HG02678 (cell line): ENCODE results near the gene CSHL1.
"Not testable (repeated sequence)": the region's sequence is repeated elsewhere in the genome, so short reads cannot be mapped to it uniquely, and the experiment has no call there.

Experiments used
- ATAC-seq: cut with Tn5 transposase; IDR thresholded peaks from one replicate; pipeline ENCODE4 v1.9.1; 2021; ENCODE audit warnings: mild to moderate bottlenecking, moderate library complexity; ENCODE audit not compliant: unreplicated experiment

CSHL1 gene

DNA sequence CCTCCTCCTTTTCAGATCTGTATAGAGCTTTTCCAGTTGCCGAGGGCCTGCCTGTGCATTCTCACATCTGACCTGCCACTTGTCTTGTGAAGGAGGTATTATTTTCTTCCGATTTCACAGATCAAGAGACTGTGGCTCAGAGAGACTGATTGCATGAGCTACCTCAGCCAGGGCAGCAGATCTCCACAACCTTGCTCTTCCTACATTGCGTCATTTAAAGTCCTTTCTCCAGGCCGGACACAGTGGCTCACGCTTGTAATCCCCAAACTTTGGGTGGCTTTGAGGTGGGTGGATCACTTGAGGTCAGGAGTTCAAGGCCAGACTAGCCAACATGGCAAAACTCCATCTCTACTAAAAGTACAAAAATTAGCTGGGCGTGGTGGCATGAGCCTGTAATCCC, 9.0 kb upstream of the CSHL1 start:
- not testable (repeated sequence) for ATAC-seq

DNA sequence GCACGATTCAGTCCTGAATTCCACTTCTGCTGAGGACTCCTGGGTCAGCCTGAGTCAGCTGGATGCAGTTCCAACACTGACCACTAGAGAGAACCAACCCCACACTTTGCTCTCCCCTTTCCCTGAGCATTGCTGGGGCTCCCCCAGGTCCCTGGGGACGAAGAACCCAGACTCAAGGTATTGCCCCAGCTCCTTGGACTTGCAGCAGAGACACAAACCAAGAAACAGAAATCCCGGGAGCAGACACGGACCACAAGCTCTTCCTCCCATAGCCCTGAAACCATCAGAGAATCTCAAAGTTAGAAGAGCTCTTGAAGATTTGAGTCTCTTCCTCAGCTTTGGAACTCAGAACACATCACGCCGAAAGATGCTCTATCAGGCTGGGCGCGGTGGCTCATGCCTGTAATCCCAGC, 8.3 kb upstream of the CSHL1 start:
- ATAC-seq, result peak; percentile 61

DNA sequence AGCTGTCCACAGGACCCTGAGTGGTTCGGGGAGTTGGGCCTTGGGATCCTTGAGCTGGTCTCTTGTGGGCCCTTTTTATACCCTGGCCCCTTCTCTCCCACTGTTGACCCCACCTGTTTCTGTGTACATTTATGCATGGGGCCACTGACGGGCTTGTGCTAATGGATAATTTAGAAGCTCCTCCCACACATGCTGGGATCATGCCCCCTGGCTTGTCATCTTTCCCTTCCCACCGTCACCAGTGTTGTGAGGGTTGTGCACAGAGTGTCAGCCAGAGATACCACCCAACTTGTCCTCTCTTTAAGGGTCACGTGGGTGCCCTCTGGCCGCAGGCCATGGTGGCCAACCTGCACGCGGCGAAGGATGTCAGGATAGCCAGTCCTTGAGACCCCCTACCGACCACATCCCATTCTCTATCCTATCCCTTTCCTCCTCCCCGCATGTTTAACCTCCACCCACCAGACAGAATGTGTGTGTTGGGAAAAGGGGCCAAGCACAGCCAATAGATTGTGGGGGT, 7.8 kb upstream of the CSHL1 start, which contains the start of gene GH1:
Gene GH1 (minus strand): TSS at position 51 of the 517 bp plus-strand sequence. CDS start 63 bp downstream, outside the sequence.
- not testable (repeated sequence) for ATAC-seq

DNA sequence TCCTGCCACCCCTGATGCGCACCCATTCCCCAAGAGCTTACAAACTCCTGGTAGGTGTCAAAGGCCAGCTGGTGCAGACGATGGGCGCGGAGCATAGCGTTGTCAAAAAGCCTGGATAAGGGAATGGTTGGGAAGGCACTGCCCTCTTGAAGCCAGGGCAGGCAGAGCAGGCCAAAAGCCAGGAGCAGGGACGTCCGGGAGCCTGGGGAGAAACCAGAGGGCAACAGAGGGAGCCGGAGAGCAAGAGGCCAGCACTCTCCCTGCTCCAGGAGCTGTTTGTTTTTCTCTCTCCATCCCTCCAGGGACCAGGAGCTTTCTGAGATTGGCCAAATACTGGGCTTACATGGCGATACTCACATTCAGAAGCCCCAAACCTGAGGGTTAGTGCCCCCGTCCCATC, 7.2 kb upstream of the CSHL1 start:
- no peak for ATAC-seq

DNA sequence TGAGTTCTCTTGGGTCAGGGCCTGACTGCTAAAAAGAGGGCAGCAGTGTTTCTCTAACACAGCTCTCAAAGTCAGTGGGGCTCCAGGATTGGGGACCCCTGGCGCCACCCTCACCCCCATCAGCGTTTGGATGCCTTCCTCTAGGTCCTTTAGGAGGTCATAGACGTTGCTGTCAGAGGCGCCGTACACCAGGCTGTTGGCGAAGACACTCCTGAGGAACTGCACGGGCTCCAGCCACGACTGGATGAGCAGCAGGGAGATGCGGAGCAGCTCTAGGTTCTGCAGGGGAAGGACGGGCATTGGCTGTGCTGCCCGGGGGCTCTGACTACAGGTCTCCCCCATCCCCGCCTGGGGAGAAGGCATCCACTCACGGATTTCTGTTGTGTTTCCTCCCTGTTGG, 6.6 kb upstream of the CSHL1 start:
- ATAC-seq, result no peak

DNA sequence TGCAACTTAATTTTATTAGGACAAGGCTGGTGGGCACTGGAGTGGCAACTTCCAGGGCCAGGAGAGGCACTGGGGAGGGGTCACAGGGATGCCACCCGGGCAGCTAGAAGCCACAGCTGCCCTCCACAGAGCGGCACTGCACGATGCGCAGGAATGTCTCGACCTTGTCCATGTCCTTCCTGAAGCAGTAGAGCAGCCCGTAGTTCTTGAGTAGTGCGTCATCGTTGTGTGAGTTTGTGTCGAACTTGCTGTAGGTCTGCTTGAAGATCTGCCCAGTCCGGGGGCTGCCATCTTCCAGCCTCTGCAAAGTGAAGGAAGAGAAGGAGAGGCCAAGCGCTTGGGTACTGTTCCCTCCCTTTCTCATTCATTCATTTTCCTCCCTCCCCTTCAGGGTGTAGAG, 6.1 kb upstream of the CSHL1 start:
- ATAC-seq, result not testable (repeated sequence)

DNA sequence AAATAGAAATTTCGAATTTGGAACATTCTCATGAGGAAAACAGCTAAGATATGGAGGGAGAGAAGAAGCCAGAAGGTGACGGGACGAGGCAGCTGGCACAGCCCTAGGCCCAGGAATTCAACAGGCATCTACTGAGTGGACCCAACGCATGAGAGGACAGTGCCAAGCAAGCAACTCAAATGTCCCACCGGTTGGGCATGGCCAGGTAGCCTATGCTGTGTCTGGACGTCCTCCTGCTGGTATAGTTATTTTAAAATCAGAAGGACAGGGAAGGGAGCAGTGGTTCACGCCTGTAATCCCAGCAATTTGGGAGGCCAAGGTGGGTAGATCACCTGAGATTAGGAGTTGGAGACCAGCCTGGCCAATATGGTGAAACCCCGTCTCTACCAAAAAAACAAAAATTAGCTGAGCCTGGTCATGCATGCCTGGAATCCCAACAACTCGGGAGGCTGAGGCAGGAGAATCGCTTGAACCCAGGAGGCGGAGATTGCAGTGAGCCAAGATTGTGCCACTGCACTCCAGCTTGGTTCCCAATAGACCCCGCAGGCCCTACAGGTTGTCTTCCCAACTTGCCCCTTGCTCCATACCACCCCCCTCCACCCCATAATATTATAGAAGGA, 5.6 kb upstream of the CSHL1 start:
- ATAC-seq, result no peak

DNA sequence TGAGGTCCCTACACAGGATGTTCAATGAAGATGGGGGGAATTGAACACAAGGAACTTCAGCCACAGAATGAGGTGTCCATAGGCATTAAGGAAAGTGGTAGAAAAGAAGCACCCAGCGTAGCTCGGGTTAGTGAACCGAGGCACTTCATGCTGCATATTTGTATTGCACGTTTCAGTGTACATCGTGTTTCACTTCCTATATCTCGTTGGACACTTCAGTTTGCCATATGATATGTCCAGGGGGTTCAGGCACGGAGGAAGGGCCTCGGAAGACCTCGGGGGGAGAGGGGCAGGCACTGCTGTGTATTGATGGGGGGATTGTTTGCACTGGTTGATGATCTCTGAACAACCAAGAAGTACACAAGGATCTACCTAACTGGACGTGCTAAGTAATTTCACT, 4.7 kb upstream of the CSHL1 start:
- ATAC-seq, result peak; percentile 49

DNA sequence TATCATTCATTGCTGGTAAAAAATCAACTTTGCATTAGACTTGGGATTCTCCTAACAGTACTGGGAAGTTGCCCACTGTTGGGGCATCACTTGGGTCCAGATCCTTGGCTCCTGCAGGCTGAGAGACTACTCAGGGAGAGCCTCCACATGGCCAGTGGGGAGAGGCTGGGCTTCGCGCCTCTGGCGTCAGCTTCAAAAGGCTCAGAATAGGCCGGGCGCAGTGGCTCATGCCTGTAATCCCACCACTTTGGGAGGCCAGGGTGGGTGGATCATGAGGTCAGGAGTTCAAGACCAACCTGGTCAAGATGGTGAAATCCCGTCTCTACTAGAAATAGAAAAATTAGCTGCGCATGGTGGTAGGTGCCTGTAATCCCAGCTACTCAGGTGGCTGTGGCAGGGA, 3.4 kb upstream of the CSHL1 start:
- ATAC-seq, result no peak

DNA sequence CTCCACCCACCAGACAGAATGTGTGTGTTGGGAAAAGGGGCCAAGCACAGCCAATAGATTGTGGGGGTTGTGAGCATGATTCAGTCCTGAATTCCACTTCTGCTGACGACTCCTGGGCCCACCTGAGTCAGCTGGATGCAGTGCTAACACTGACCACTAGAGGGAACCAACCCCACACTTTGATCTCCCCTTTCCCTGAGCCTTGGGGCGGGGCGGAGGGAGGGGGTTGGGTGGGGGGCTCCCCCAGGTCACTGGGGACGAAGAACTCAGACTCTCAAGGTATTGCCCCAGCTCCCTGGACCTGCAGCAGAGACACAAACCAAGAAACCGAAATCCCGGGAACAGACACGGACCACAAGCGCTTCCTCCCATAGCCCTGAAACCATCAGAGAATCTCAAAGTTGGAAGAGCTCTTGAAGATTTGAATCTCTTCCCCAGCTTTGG, 621 bp upstream of the CSHL1 start:
- no peak for ATAC-seq

DNA sequence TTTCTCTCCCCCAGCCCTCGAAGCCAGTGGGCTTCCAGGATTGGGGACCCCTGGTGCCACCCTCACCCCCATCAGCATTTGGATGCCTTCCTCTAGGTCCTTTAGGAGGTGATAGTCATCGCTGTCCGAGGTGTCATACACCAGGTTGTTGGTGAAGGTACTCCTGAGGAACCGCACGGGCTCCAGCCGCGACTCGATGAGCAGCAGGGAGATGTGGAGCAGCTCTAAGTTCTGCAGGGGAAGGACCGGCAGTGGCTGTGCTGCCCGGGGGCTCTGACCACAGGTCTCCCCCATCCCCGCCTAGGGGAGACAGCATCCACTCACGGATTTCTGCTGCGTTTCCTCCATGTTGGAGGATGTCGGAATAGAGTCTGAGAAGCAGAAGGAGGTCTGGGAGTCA, 962 bp downstream of the CSHL1 start:
- ATAC-seq, result no peak

DNA sequence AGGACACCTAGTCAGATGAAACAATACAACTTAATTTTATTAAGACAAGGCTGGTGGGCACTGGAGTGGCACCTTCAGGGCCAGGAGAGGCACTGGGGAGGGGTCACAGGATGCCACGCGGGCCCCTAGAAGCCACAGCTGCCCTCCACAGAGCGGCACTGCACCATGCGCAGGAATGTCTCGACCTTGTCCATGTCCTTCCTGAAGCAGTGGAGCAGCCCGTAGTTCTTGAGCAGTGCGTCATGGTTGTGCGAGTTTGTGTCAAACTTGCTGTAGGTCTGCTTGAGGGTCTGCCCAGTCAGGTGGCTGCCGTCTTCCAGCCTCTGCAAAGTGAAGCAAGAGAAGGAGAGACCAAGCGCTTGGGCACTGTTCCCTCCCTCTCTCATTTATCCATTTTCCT, 1.5 kb downstream of the CSHL1 start:
- ATAC-seq, result not testable (repeated sequence)

DNA sequence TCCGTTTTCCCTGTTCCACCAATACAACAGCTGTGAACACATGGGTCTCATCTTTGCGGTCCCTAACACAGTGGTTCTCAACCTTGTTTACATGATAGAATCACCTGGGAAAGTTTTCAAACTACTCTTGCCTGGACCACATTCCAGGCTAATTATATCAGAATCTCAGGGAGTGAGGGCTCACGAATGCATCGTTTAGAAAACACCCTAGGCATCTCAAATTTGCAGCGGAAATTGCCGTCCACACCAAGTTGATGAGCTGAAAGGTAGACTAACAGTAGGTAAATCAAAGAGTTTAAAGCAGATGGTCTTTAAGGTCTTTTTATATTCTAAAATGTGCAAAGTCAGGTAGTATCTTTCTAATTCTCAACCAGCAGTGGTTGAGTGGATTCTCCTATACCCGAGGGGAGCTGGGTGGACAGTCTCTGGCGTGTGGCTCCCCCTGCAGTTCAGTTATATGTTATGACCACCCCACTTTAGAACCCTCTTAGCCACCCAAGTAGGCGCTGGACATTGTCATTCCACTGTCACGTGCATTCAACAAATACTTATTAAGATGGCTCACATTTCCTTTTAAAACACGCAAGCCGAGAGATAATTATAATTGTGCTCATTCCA, 3.8 kb downstream of the CSHL1 start:
- not testable (repeated sequence) for ATAC-seq

DNA sequence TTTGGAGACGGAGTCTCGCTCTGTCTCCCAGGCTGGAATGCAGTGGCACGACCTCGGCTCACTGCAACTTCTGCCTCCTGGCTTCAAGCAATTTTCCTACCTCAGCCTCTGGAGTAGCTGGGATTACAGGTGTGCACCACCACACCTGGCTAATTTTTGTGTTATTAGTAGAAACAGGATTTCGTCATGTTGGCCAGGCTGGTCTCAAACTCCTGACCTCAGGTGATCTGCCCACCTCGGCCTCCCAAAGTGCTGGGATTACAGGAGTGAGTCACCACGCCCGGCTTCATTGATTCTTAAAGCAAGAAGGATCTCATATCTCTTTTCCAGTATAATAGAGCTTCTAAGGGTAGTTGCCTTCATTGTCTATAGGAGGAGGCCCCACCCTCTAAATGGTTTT, 6.3 kb downstream of the CSHL1 start:
- ATAC-seq, result not testable (repeated sequence)

DNA sequence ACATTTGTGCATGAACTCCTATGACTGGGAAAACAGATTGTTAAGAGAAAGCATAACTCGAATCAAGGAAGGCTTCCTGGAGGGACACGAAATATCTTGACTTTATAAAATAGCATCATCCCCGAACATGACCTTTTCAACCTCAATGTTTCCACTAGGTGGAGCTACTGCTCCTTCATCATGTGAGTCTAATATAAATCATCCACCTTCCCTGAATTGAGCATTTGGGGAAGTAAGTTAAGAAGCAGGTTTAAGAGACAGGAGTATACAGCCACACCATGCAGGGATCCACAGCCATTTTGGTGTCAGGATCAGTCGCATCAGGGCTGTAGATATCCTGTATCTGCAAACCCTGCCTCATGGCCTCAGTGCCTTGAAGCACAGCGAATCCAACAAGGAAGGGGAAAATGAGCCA, 7.3 kb downstream of the CSHL1 start:
- ATAC-seq, result not testable (repeated sequence)

DNA sequence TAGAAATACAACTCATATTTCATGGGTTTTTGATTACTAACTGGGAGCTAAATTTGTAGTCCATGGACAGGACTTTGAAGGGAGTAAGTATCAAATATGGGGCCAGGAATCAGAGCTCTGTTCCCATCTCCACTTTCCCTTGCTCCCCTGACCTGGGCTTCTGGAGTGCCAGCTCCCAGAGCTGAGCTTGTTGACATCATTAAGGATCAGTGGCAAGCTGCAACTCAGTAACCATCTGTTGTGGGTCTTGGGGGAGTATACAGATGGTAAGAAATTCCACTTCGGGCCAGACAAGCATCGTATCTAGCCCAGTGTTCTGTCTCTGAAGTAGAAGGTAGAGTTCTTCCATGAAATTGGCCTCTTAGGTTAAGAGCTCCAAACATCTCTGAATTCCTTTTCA, 9.1 kb downstream of the CSHL1 start:
- not testable (repeated sequence) for ATAC-seq

DNA sequence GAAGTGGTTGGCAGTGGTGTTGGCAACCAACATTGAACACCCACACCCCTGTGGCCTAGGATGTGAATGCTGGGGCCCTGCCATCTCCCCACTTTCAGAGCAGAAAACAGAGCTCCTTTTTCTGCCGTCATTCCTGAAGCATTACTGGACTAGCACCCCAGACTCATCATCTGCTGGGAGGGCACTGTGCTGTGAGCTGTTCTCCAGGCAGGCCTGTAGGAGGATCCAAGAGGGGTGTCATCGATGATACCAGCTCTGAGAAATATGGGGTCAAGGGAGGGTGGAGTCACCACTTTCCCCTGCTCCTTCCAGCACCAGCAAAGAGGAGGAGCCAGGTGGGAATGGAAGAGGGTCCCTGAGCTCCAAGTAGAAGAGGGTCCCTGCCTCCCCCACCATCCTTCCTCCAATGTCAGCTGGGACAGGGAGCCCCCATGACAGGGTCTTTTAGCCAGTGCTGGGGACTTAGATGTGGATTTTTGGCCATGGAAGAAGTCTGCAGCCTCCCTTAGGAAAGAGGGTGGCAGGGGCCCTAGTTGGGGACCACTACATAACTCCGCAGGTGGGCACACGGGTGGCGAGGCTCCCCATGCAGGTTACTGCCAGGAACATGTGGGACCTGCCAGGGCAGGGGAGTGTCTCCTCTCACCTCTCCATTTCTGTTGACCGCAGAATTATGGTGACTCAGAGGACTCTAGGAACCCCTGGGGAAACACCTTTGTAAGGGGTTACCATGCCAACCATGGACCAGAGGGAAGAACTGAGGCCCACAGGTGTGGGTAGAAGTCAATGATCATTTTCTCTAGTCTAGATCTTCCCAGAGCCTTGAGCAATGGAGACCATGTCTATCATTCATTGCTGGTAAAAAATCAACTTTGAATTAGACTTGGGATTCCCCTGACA, 11.9 kb downstream of the CSHL1 start:
- ATAC-seq, result not testable (repeated sequence)

DNA sequence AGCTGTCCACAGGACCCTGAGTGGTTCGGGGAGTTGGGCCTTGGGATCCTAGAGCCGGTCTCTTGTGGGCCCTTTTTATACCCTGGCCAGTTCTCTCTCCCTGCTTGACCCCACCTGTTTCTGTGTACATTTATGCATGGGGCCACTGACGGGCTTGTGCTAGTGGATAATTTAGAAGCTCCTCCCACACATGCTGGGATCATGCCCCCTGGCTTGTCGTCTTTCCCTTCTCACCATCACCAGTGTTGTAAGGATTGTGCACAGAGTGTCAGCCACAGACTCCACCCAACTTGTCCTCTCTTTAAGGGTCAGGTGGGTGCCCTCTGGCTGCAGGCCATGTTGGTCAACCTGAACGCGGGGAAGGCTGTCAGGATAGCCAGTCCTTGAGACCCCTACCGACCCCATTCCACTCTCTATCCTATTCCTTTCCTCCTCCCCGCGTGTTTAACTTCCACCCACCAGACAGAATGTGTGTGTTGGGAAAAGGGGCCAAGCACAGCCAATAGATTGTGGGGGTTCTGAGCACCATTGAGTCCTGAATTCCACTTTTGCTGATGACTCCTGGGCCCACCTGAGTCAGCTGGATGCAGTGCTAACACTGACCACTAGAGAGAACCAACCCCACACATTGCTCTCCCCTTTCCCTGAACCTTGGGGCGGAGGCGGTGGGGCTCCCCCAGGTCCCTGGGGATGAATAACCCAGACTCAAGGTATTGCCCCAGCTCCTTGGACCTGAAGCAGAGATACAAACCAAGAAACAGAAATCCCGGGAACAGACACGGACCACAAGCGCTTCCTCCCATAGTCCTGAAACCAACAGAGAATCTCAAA, 14.3 kb downstream of the CSHL1 start, which contains the start of gene CSH1:
Gene CSH1 (minus strand): TSS at position 51 of the 831 bp plus-strand sequence. CDS start 63 bp downstream, outside the sequence.
- ATAC-seq, result not testable (repeated sequence)

DNA sequence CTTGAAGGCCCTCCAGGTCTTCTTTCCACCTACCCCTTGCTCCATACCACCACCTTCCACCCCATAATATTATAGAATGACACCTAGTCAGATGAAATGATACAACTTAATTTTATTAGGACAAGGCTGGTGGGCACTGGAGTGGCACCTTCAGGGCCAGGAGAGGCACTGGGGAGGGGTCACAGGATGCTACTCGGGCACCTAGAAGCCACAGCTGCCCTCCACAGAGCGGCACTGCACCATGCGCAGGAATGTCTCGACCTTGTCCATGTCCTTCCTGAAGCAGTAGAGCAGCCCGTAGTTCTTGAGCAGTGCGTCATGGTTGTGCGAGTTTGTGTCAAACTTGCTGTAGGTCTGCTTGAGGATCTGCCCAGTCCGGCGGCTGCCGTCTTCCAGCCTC, 16.2 kb downstream of the CSHL1 start:
- ATAC-seq, result not testable (repeated sequence)

DNA sequence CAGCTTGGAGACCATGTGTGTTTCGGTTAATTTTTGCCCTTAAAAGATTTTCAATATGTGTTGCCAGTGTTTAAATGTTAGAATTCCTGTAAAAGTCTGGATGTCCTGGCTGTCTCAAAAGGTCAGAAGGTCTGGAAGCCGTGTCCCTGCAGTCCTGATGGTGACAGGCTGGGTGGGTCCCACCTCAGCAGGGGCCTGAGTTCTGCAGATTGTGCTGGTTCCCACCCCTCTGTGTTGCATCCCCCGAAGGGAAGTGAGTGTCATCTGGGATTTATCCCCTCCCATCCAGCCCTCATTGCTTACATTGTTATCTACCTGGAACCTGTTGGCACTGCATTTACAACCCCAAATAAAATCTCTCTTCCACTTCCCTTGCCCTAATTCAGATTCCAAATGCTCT, 17.0 kb downstream of the CSHL1 start:
- not testable (repeated sequence) for ATAC-seq
